BJ (cell line): ENCODE data around the gene PFDN4. TPM values are rescaled to one million over a fixed set of nuclear protein-coding genes. Genes with fewer than 3 reads are reported as not detected.

Experiments
- CTCF ChIA-PET: fragments of 350-600 bp; formaldehyde crosslinking; extraction: SDS; loops from one replicate; lab custom pipeline; 2021; ENCODE audit warnings: antibody characterized with exemption, inconsistent platforms; lab: Yijun Ruan, JAX
- POLR2A ChIA-PET: fragments of 300-600 bp; sonication (Branson Sonifier 250); formaldehyde crosslinking; extraction: SDS; loops from one replicate; lab custom pipeline; 2021; ENCODE audit warnings: antibody characterized with exemption; lab: Charles Lee
- DNase-seq: peaks from one replicate; pipeline ENCODE4 v3.0.0-alpha.2; 2011; ENCODE audit warnings: low read depth
- H3K27me3 ChIP-seq: 2 replicates; pipeline ENCODE4 v1.6.0; 2011; ENCODE audit warnings: low read length; ENCODE audit not compliant: control insufficient read depth, insufficient read depth
- H3K36me3 ChIP-seq: 2 replicates; pipeline ENCODE4 v1.5.1; 2011; ENCODE audit warnings: low read length; ENCODE audit not compliant: control insufficient read depth, insufficient read depth
- H3K4me3 ChIP-seq: 2 replicates; pipeline ENCODE4 v1.5.1; 2011; ENCODE audit warnings: low read depth, mild to moderate bottlenecking, control low read depth, low read length
- polyA plus RNA-seq: library from polyadenylated mRNA; depleted of rRNA; stranded (reverse); fragments of >200 nt; gene quantifications from 2 replicates; pipeline ENCODE4 v1.2.3, GENCODE V29; 2011
- TF ChIP-seq, protein P1 (sequence below): IDR thresholded peaks from 2 replicates; pipeline ENCODE4 v1.5.1; 2011; ENCODE audit warnings: low read depth, mild to moderate bottlenecking, control low read depth, inconsistent platforms, low read length, moderate library complexity; ENCODE audit not compliant: insufficient read depth

Gene PFDN4
- polyA plus RNA-seq, 1 experiment: 10.4 TPM

DNA sequence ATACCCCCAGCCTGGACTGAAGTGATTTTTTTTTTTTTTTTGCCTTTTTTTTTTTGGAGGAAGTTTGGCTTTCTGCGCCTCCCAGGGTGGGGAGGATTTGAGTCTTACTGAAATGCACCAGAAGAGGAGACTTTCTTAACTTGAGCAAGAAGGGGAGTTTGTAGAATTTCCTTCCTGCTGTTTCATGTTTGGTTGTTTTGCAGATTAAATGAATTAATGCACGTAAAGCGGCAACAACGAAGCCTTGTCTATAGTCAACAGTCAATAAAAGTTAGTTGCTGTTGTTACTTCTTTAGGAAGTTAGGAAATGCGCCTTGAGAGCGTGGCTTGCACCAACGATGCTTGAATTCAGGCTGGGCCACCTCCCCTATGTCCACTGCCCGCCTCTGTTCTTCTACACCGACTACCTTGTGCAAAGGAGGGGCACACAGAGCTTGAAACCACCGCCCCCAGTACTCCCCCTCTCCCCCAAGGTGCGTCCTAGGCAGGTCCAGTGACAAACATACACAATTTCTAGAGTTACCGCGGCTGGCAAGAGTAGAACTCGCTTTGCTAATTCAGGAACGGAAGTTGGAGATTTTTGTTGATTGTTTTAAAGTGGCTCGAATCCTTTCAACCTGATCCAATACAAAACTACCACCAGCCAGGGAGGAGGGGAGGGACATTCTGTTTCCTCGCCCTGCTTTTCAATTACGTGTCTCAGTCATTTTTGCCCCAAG lies 33.3 kb upstream of the PFDN4 start:
- TF ChIP-seq, protein P1, sequence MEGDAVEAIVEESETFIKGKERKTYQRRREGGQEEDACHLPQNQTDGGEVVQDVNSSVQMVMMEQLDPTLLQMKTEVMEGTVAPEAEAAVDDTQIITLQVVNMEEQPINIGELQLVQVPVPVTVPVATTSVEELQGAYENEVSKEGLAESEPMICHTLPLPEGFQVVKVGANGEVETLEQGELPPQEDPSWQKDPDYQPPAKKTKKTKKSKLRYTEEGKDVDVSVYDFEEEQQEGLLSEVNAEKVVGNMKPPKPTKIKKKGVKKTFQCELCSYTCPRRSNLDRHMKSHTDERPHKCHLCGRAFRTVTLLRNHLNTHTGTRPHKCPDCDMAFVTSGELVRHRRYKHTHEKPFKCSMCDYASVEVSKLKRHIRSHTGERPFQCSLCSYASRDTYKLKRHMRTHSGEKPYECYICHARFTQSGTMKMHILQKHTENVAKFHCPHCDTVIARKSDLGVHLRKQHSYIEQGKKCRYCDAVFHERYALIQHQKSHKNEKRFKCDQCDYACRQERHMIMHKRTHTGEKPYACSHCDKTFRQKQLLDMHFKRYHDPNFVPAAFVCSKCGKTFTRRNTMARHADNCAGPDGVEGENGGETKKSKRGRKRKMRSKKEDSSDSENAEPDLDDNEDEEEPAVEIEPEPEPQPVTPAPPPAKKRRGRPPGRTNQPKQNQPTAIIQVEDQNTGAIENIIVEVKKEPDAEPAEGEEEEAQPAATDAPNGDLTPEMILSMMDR: no peak
- H3K36me3 ChIP-seq: no peaks in the 10 kb centered on the region
- CTCF ChIA-PET: interaction anchor here (0.7 to 1.5 kb wide), 2 partner anchors 11 to 23 kb away, joined by 3 to 6 read pairs; no protein-coding TSS in a partner anchor
- peaks cover 20% of the 10 kb centered on the region for H3K27me3 ChIP-seq
- POLR2A ChIA-PET: no interaction called here
- no peak for DNase-seq
- H3K4me3 ChIP-seq: no peak overlapping the region

DNA sequence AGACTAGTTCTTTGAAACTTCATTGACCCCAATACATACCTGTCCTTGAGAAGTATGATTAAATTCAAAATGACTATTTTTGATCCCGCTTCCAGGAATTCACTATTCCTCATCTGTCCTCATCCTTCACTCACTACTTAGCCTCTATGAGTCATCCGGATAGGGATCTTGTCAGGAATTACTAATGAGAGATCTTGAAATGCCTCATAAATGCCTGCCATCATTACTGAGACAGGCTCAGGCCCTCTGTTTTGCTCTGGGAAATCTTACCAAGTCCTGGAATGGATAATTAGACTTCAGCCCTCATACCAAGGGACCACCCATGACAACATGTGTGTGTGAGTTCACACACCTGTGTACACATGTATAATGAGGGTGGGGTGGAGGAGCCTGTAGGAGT lies 31.3 kb upstream of the PFDN4 start:
- ChIA-PET POLR2A (no interaction called here), CTCF (interaction anchor here (0.9 to 1.5 kb wide), 2 partner anchors 21 to 73 kb away, joined by 3 to 6 read pairs; no protein-coding TSS in a partner anchor)
- H3K4me3 ChIP-seq: no peak overlapping the region
- DNase-seq: no peak
- peaks cover 22% of the 10 kb centered on the region for H3K27me3 ChIP-seq
- TF ChIP-seq, protein P1: no peak
- no peaks in the 10 kb centered on the region for H3K36me3 ChIP-seq

DNA sequence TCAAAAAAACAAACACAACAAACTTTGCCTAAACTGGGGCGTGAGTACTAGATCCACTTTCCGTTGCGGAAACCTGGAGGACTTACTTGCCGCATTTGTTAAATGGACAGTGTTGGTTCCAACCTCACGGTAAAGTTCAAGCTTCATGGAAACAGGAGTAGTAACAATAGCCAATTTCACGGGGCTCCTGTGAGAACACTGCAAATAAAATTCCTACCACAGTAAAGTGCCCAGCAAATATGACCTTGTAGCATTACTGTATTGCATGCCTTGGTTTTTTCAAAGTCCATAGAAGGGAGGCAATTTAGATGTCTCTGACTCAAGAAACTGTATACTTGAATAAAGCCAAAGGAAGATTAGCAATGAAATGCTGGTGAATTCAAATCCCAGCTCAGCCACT lies 30.5 kb upstream of the PFDN4 start:
- TF ChIP-seq, protein P1: no peak
- Histone ChIP-seq H3K36me3 (no peaks in the 10 kb centered on the region), H3K4me3 (no peak overlapping the region), H3K27me3 (peaks cover 21% of the 10 kb centered on the region)
- CTCF ChIA-PET: interaction anchor here (0.6 to 1.3 kb wide), 2 partner anchors 21 to 74 kb away, joined by 3 read pairs; no protein-coding TSS in a partner anchor
- no peak for DNase-seq
- POLR2A ChIA-PET: no interaction called here

DNA sequence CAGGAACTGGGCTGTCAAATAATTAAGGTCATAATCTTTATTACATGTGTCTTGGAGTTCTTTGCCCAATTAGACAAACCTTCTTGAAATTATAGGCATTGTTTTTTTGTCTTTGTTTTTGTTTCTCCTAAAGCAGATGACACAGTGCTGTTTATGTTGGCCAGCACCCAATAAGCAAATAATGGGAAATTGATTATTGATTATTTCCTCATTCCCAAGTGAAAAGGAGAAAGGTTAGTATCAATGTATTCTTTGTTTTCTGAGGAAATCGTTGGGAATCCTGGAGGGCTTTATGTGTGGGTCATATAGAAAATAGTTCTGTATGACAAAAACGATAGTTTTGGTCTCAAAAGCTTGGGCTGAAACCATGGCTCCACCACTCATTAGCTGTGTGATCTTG lies 29.6 kb upstream of the PFDN4 start:
- POLR2A ChIA-PET: no interaction called here
- H3K36me3 ChIP-seq: no peaks in the 10 kb centered on the region
- TF ChIP-seq, protein P1: no peak
- no peak for DNase-seq
- CTCF ChIA-PET: interaction anchor here (1.3 to 1.6 kb wide), 3 partner anchors 10 to 75 kb away, joined by 3 to 7 read pairs (median 3); no protein-coding TSS in a partner anchor
- peaks cover 15% of the 10 kb centered on the region for H3K27me3 ChIP-seq
- H3K4me3 ChIP-seq: no peak overlapping the region

DNA sequence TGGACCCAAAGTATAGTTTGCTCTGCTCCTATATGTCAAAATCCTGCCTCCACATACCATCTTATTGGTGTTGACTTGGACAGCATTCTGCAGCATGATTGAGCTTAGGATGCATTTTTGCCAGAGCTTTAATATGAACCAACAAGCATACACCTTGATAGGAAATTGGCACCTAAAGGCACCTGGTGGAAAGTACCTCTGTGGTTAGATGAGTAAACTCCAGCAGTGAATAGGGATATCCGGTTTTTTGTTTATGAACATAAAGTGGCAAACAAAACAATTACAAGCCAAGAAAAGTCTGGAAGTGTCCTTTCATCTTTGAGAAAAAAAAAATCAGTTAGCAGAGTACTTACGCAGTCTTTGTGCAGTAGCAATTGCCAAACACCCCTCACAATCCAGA lies 27.9 kb upstream of the PFDN4 start:
- Histone ChIP-seq H3K4me3 (no peak overlapping the region), H3K36me3 (no peaks in the 10 kb centered on the region), H3K27me3 (peaks cover 6% of the 10 kb centered on the region)
- TF ChIP-seq, protein P1: no peak
- ChIA-PET POLR2A (no interaction called here), CTCF (interaction anchor here (0.7 to 1.6 kb wide), 4 partner anchors 17 to 87 kb away, joined by 3 to 4 read pairs (median 3); no protein-coding TSS in a partner anchor)
- no peak for DNase-seq
